GM10266 (cell line): ENCODE data around the gene COL27A1.

ENCODE experiments used
- DNase-seq: peaks from one replicate; pipeline ENCODE4 v3.0.0; 2012; ENCODE audit errors: extremely low spot score
- TF ChIP-seq, protein P1 (sequence below): IDR thresholded peaks from 2 replicates; pipeline ENCODE4 v1.5.1; 2012; ENCODE audit warnings: mild to moderate bottlenecking, low read depth; ENCODE audit not compliant: control insufficient read depth, insufficient read depth; ENCODE audit errors: missing control alignments

Gene COL27A1

DNA sequence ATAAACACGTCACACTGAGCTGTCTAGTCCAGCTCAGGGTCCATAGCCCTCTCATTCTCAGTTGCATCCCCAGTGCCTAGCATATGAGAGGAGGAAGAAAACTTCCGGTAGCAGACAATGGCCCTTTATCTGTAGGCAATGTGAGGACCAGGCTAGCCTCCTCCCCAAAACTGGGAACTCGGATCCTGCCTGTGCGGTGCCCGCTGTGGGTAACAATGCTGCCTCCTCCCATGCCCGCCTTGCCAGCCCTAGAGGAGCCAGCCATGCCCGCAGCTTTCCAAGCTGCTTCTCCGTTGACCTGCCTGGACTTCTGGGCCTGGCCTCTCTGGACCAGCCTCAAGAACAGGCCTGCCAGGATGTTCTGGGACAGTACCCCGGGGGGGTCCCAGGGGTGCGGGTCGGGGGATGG lies 93.0 kb downstream of the COL27A1 start:
- TF ChIP-seq, protein P1, sequence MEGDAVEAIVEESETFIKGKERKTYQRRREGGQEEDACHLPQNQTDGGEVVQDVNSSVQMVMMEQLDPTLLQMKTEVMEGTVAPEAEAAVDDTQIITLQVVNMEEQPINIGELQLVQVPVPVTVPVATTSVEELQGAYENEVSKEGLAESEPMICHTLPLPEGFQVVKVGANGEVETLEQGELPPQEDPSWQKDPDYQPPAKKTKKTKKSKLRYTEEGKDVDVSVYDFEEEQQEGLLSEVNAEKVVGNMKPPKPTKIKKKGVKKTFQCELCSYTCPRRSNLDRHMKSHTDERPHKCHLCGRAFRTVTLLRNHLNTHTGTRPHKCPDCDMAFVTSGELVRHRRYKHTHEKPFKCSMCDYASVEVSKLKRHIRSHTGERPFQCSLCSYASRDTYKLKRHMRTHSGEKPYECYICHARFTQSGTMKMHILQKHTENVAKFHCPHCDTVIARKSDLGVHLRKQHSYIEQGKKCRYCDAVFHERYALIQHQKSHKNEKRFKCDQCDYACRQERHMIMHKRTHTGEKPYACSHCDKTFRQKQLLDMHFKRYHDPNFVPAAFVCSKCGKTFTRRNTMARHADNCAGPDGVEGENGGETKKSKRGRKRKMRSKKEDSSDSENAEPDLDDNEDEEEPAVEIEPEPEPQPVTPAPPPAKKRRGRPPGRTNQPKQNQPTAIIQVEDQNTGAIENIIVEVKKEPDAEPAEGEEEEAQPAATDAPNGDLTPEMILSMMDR = no peak
- DNase-seq = no peak

DNA sequence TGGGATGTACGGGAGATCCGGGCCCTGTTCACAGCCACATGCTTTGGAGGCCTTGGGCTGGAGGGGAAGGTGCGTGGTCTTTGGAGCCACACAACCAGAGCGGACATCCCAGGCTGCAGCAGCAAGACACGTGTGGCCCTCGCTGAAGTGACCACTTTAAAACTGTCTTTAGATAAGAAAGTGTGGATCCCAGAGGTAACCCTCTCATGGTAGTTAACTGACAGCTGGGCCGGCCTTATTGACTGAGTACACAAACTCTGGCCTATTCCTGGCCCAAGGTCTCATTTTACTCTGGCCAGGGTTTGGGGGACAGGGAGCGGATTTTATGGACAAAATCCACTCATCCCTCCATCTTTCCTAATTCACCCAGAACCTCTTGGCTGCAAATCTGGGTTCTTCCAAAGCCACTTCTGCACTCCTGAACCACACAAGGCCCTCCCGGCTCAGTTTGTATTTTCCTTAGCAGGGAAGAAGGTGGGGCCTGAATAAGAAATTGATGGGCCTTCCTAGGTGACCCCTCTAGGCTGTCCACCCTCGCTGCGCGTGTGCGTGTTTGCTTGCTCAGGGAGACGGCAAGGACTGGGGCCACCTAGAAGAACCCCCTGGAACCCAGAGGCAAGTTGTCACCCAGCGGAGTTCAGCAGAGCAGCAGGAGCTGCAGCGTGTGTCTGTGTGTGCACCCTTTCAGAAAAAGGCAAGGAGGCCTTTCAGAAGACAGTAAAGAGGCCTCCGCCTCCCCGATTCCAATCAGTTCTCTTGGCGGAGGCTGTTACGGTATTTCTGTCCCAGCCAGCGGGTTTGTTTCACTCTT lies 94.3 kb downstream of the COL27A1 start:
- TF ChIP-seq, protein P1 = no peak
- DNase-seq = no peak

DNA sequence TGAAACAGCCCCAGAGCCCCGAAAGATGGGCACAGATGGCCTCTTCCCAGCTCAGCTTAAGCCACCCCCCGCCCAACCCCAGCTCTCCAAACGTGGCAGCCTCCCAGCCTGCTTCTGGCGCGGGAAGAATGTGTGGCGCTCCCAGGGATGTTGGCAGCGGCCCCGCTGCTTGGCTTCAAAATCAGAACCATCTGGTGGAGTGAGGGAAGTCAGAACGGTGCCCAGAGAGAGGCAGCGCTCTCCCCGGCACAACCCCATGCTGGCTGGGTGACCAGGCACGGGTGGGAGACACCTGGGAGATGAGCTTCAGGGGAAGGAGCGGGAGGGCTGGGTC lies 94.9 kb downstream of the COL27A1 start:
- TF ChIP-seq, protein P1 = no peak

DNA sequence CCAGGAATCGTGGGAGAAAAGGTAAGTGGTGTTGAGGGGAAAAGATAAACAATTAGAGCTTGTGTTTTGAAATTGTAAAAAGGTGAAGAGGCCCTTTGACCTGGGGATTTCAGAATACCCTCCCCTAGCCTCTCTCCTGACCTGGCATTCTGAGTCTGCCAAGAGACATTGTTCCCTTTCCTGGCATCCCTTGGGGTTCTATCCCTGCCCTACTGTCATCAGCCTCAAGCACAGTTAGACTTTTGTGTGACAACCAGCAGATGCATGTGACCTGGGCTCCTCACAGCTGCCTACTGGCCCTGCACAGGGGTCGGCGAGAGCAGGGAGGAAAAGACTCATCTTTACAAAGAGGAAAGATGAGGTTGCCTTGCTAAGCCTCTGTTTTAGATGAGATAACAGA lies 95.3 kb downstream of the COL27A1 start:
- TF ChIP-seq, protein P1 = no peak
- no peak for DNase-seq

More for the DNA sequence above, 94.9 kb downstream of the COL27A1 start:
- DNase-seq = no peak

DNA sequence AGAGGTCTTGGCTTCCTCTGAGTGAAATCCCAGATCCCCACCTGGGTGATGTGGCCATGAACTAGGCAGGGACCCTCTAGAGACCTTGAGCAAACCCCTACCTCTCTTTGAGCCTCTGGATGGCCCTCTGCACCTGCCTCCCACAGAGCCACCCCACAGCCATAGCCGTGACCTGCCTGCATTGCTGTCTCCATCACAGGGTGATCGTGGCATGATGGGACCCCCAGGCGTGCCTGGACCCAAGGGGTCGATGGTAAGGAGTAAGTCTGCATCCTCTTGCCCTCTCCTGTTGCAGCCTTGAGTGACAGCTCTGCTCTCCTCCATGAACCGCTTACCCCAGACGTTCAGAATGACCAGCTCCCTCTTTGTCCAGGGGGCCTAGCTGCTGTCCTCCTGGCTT lies 97.1 kb downstream of the COL27A1 start:
- DNase-seq = no peak

DNA sequence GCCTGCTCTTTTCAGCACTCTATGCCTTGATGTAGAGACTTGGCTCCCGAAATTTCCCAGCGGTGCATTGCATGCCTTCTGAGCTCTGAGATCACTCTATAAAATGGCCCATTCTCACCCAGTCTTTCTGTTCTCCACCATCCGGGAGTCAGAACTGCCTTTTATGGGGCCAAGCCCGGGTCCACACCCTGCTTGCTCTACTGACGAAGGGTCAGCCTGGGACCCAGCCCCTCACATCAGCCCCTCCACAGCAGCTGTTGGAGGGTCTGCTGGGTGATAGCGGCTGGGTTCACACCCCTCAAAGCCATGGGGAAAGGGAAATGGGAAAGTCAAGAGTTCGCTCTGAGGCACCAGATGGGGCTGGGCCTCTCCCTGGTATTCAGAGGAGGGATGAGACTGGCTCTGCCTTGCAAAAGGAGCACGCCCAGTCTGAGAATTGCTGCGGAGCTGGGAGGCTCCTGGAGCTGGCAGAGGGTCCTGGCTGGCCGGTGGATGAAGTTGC lies 101.5 kb downstream of the COL27A1 start:
- TF ChIP-seq, protein P1 = no peak
- no peak for DNase-seq

More for the DNA sequence above, 97.1 kb downstream of the COL27A1 start:
- TF ChIP-seq, protein P1 = no peak

DNA sequence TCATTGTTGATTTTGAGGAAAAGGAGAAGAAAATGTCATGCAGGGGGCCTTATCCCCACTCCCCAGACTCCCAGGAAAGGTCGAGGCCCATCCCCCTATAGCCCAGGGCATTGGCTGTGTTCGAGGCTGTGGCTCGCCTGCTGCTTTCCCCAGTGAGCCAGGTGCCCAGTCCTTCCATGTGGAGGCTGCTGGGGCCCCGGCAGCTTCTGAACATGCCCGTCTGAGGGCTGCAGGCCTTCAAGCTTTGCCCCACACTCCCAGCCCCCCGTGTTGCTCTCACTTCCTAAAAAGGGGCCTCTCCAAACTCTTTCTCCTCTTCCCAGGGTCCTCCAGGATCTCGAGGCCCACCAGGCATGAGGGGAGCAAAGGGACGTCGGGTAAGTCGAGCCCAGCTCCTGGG lies 102.9 kb downstream of the COL27A1 start:
- no peak for DNase-seq
- TF ChIP-seq, protein P1 = no peak
